PFSK-1 (cell line): ENCODE data around the gene PSMA7.

Source experiments
- FOXP2 ChIP-seq: optimal IDR thresholded peaks from 2 replicates; pipeline ENCODE3; 2011; ENCODE audit warnings: borderline replicate concordance, control low read depth, inconsistent platforms; ENCODE audit not compliant: insufficient read depth; ENCODE audit errors: extremely low read length, extremely low read depth
- POLR2AphosphoS5 ChIP-seq: IDR thresholded peaks from 2 replicates; pipeline ENCODE4 v1.6.1; 2012; ENCODE audit warnings: low read depth, mild to moderate bottlenecking, control low read depth, low read length, moderate library complexity
- REST ChIP-seq, 2 experiments: IDR thresholded peaks; 2 replicates each; pipeline versions ENCODE4 v1.6.1 to v1.8.0; 2011 to 2012; ENCODE audit warnings: low read depth in 2 of 2, low read length in 2 of 2, control low read depth in 1 of 2, inconsistent platforms in 1 of 2, mild to moderate bottlenecking in 1 of 2, moderate library complexity in 1 of 2; ENCODE audit not compliant: insufficient read depth in 1 of 2
- SIN3A ChIP-seq: IDR thresholded peaks from 2 replicates; pipeline ENCODE4 v1.6.1; 2012; ENCODE audit warnings: mild to moderate bottlenecking, low read length, moderate library complexity, borderline replicate concordance; ENCODE audit not compliant: insufficient read depth
- TAF1 ChIP-seq: IDR thresholded peaks from 2 replicates; pipeline ENCODE4 v1.6.1; 2012; ENCODE audit warnings: low read length, control low read depth, borderline replicate concordance; ENCODE audit not compliant: insufficient read depth

PSMA7 gene

GRCh38 chr20:62162765-62163484 lies 19.7 kb upstream of the PSMA7 start:
- TF ChIP-seq SIN3A (no peak), TAF1 (no peak), POLR2AphosphoS5 (no peak), FOXP2 (no peak), REST (IDR thresholded peaks at IDR 0.05; ENCODE audit: insufficient read depth in 1 of 2, low read depth in 2 of 2, low read length in 2 of 2) (no peak)

GRCh38 chr20:62161347-62161746 lies 18.2 kb upstream of the PSMA7 start:
- TF ChIP-seq FOXP2 (no peak), SIN3A (no peak), POLR2AphosphoS5 (no peak), TAF1 (no peak), REST (IDR thresholded peaks at IDR 0.05; ENCODE audit: insufficient read depth in 1 of 2, low read depth in 2 of 2, low read length in 2 of 2) (no peak)

- TF ChIP-seq TAF1 = no peak
- TF ChIP-seq POLR2AphosphoS5 = no peak
- TF ChIP-seq FOXP2 = no peak
- TF ChIP-seq REST (IDR thresholded peaks at IDR 0.05; ENCODE audit: insufficient read depth in 1 of 2, low read depth in 2 of 2, low read length in 2 of 2) = no peak
- no peak for TF ChIP-seq SIN3A
Measured at GRCh38 chr20:62160876-62161275, 17.7 kb upstream of the PSMA7 start.

- TF ChIP-seq POLR2AphosphoS5 (no peak), TAF1 (no peak), REST (IDR thresholded peaks at IDR 0.05; ENCODE audit: insufficient read depth in 1 of 2, low read depth in 2 of 2, low read length in 2 of 2) (no peak), FOXP2 (no peak), SIN3A (no peak)
Measured at GRCh38 chr20:62160253-62160652, 17.1 kb upstream of the PSMA7 start.

- TF ChIP-seq TAF1 (no peak), FOXP2 (no peak), POLR2AphosphoS5 (no peak), SIN3A (no peak), REST (IDR thresholded peaks at IDR 0.05; ENCODE audit: insufficient read depth in 1 of 2, low read depth in 2 of 2, low read length in 2 of 2) (no peak)
Measured at GRCh38 chr20:62159839-62160238, 16.6 kb upstream of the PSMA7 start.
